NCI-H2171 treated with DMSO at 0.1 percent for 48 hours (cell line): Measurements from ENCODE around the gene DHRS3.
"Not testable (repeated sequence)": the region's sequence is repeated elsewhere in the genome, so short reads cannot be mapped to it uniquely, and the experiment has no call there.

Source experiments
- DNase-seq: peaks from one replicate; lab custom pipeline; 2025; lab: John Stamatoyannopoulos, UW

DHRS3 gene

DNA sequence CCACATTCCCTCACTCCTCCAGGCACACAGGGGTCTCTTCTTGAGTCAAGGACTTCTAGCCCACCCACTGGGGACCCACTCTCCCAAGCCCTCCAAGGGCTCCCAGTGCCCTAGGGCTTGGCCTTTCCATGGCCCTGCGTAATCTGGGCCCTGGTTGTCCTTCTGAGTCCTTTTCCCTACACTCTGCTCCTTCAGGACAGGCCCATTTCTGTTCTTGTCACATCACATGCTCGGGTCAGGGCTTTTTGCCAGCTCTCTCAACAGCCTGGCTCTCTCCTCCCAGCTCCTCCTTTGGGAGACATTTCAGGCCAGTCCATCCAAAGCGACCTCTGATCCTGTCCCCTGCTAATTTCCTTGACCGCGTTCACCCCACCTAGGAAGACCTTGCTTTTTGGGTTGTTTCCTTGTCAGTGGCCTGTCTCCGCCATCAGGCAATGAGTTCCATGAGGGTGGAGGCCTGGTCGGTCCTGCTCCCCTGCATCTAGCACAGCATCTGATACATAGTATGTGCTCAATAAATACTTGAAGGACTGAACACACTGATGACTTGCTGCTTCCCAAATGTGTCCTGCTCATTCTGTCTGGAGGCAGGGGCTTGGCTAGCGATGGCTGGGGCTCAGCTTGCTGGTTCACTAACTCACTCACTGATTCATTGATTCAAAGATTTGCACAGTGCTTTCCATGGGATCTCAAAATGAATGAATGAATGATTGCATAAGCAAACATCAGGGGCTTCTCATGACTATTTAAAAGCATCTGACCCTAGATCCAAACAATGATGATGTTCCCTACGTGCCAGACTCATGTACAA is 44.8 kb downstream of the DHRS3 start:
- DNase-seq: no peak

GRCh38 chr1:12572522-12572921 is 45.5 kb downstream of the DHRS3 start:
- DNase-seq: no peak

GRCh38 chr1:12570291-12570690 is 47.7 kb downstream of the DHRS3 start:
- DNase-seq: no peak

DNA sequence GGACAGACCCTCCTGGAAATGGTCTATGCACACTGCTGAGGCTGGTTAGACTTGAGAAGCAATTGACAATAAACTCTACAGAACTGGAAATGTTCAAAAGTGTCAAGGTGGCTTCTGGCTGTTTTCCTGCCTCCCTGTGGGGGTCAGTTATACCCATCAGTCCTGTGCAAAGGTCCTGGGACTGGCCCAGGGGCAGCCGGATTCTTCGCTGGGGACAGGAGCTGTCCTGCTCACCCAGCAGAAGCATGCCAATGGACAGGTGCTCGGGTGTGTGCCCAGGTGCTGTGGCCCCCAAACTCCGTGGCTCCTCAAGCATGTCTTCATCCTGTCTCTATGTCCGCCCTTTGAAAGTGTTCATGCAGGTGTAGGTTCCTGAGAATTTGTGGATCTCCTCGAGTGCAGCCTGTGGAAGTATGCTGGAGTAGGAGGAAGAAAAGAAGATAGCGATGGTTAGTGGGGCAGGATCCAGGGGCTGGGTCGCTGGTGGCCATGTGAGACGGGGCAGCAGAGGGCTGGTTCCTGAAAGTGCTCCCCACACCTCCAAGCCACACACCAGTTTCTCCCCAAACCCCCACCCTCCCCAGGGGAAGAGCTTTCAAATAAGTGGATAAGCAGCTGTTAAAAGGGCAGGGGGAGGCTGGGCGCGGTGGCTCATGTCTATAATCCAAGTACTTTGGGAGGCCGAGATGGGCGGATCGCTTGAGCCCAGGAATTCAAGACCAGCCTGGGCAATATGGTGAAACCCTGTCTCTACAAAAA is 49.8 kb downstream of the DHRS3 start:
- no peak for DNase-seq

DNA sequence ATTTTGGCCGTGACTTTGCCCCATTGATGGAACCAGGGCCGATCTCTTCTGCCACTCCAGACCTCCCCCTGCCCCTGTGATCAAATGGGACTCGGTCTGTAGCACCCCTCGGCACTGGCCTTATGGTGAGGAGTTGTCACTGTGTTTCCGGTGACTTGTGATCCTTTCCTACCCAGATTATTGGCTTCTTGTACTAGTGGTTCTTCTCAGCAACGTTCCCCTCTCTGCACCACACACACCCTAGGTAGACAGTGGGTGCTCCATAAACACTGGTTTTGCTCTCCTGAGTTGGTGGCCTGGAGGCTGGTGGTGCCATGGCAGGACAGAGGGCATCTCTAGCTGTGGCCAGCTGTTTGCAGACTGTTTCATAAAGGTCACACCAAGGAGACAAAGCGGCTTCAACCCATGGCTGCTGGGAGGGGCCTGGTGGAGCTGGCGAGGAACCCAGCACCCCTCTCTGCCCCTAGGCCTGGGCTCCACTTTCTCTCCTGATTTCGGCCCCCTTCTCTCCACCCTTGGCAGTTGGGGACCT is 50.7 kb downstream of the DHRS3 start:
- DNase-seq: no peak

DNA sequence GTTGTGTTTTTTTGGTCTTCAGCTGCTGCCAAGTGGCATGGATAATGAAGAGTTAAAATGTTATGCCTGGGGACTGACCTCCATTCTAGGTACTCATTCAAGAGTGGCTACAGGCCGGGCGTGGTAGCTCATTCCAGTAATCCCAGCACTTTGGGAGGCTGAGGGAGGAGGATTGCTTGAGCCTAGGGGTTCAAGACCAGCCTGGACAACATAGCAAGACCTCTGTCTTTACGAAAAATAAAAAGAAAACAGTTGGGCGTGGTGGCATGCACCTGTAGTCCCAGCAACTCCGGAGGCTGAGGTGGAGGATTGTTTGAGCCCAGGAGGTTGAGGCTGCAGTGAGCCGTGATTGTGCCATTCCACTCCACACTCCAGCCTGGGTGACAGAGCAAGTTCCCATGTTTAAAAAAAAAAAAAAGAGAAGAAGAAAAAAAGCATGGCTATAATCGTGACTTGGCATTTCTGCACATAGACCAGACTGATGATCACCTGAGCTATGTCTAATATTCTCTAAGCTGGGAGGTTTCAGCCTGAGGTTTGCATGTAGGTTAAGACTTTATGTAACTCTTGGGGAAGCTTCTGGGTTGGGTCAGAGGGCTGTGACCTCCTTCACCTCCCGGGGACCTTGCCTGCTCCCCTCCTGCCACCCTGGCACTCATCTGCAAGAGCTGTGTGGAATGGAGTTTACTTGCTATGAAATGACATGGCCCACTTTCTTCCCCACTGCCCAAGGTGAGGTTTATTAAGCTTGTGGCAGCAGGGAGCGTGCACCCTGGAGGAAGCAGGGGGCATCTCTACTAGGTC is 51.3 kb downstream of the DHRS3 start:
- DNase-seq: no peak

DNA sequence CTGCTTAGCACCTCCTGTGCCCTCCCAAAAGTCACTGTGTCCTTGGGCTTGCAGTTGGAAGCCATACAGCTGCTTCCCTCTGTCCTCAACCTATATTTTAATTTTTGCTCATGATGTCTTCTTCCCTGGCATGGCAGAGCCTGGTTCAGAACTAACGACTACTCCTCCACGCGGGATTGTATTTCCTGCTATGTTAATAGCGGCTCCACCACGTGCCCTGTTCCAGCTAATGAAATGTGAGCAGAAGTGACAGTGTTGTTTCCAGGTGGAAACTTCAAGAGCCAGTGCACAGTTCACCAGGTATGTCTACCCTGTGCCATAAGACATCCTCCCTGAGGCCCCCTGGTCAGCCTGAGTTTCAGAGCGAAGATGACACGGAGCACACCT is 52.1 kb downstream of the DHRS3 start:
- DNase-seq: no peak

DNA sequence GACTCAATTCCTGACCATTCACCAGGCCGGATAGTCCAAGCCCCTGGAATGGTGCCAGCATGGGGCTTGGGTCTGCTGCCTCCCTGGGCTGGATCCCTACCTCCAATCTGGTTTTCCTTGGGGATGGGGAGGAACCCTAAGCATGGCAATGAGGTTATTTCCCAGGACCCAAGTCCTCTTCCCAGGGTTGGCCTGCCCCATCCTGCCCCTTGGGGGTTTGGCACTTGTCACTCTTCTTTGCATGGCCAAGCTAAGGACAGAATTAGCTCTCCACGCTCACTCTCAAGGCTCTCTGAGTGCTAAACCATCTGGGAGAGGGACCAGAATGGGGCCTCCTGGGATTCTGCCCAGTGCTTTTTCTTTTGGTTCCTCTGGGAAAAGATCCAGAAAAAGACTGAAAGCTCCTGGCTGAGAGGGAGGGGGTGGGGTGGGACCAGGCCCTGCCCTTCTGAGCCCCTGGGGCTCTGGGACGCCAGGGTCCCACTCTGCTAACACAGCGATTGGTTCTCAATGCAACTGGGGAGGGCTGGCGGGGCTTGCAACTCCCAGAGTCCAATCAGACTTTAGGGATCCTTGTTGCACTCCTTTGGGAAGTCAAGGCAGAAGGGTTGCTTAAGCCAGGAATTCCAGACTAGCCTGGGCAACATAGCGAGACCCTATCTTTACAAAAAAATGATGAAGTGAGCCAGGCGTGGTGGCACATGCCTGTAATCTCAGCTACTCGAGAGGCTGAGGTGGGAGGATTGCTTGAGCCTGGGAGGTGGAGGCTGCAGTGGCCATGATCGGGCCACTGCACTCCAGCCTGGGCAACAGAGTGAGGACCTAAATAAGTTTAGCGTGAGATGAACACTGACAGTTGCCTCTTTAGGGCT is 52.7 kb downstream of the DHRS3 start:
- peak; percentile 6 for DNase-seq

GRCh38 chr1:12564251-12564650 is 53.8 kb downstream of the DHRS3 start:
- not testable (repeated sequence) for DNase-seq

DNA sequence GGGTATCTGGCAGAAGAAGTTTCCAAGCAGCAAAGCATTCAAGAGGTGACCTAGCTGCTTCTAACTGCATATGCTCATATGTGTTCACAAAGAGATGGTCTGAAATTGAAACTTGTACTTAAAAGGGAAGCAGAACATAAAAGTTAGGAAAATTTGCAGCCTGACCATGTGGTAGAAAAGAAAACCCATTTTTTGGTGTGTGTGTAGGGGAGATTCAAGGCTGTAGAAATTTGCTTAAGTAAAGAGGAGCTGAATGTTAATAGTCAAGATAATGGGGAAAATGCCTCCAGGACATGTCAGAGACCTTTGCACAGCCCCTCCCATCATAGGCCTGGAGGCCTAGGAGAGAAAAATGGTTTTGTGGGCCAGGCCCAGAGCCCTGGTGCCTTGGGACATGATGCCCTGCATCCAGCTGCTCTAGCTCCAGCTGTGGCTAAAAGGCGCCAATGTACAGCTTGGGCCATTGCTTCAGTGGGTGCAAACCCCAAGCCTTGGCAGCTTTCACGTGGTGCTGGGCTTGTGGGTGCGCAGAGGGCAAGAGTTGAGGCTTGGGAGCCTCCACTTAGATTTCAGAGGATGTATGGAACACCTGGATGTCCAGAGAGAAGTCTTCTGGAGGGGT is 54.9 kb downstream of the DHRS3 start:
- DNase-seq: no peak

DNA sequence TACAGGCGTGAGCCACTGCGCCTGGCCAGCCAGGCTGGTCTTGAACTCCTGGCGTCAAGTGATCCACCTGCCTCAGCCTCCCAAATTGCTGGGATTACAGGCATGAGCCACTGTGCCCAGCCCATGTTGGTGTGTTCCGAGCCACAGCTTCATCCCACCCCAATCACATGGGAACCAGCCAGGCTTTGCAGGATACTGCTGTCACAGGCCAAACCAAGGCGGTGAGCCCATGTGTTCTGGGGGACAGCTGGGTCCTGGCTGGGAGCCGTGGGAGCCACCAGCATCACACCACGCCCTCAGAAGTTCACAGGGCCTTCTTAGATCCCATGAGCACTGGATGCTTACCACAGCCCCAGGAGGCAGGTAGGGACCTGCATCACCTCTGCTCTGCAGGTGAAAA is 56.9 kb downstream of the DHRS3 start:
- DNase-seq: no peak

GRCh38 chr1:12556957-12557935 is 60.8 kb downstream of the DHRS3 start:
- DNase-seq: no peak

- peak; percentile 57 for DNase-seq
Observed at GRCh38 chr1:12556368-12556930, 61.6 kb downstream of the DHRS3 start.

GRCh38 chr1:12555411-12556367 is 62.3 kb downstream of the DHRS3 start:
- no peak for DNase-seq

- DNase-seq: no peak
Observed at GRCh38 chr1:12554521-12555305, 63.3 kb downstream of the DHRS3 start.

DNA sequence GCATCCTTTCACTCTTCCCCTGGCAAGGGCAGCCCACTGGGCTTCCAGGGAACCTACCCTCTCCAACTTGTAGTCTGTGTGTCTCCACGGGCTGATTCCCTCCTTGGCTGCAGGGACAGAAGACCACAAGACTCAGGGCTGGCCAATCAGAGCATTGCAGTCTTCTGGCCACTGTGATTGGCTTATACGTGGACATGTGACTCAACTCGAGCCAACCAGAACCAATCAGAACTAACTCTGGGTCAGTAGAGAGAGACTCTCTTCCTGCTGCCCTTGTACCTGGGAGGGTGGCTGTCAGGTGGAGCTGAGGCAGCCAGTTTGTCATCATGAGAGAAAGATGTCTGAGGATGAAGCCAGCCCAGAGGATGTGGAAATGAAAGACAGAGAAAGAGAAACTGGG is 64.0 kb downstream of the DHRS3 start:
- DNase-seq: no peak
